Stomach (tissue), 9 donors: ENCODE results near the gene KSR2. TPM values are rescaled to one million over a fixed set of nuclear protein-coding genes. Genes with fewer than 3 reads are reported as not detected.

Source experiments
- DNase-seq, 2 donors: peaks; one replicate each; pipeline versions ENCODE4 v3.0.0 to v3.0.0-alpha.2; 2013 to 2019
- H3K27ac ChIP-seq, 5 donors: fragments of 200-600 bp in 4 of 5; sonication (generic) in 4 of 5; one replicate each; pipeline ENCODE4 v1.5.1; 2013 to 2019; ENCODE audit warnings: mild to moderate bottlenecking in 1 of 5, moderate library complexity in 1 of 5
- H3K27me3 ChIP-seq, 3 donors: fragments of 200-600 bp; sonication (generic); one replicate each; pipeline ENCODE4 v1.5.1; 2017 to 2019; ENCODE audit warnings: mixed run types in 1 of 3
- H3K36me3 ChIP-seq, 4 donors: fragments of 200-600 bp; sonication (generic); 1 replicate in 3 of 4; 2 replicates in 1 of 4; pipeline ENCODE4 v1.5.1; 2016 to 2019
- H3K4me1 ChIP-seq, 4 donors: fragments of 200-600 bp; sonication (generic); one replicate each; pipeline ENCODE4 v1.5.1; 2016 to 2019
- H3K4me3 ChIP-seq, 4 donors: fragments of 200-600 bp; sonication (generic) in 3 of 4; one replicate each; pipeline ENCODE4 v1.5.1; 2016 to 2019; ENCODE audit warnings: mild to moderate bottlenecking in 1 of 4
- H3K9me3 ChIP-seq, 4 donors: fragments of 200-600 bp; sonication (generic); one replicate each; pipeline ENCODE4 v1.5.1; 2016 to 2019
- CTCF ChIP-seq, 7 experiments: fragments of 450-650 bp in 4 of 7; fragments of 200-600 bp in 3 of 7; sonication (generic) in 3 of 7; IDR thresholded peaks; one replicate each; pipeline ENCODE4 v1.5.1; 2016 to 2019; ENCODE audit warnings: antibody characterized with exemption in 7 of 7, control low read depth in 2 of 7, mild to moderate bottlenecking in 1 of 7
- EP300 ChIP-seq: sonication (generic); formaldehyde crosslinking; IDR thresholded peaks from one replicate; pipeline ENCODE4 v1.6.1; 2017; ENCODE audit warnings: antibody characterized with exemption
- POLR2A ChIP-seq, 4 donors: fragments of 450-650 bp; IDR thresholded peaks; one replicate each; pipeline ENCODE4 v1.6.1; 2016; ENCODE audit warnings: antibody characterized with exemption in 4 of 4, control low read depth in 2 of 4, mild to moderate bottlenecking in 1 of 4, moderate library complexity in 1 of 4
- POLR2AphosphoS5 ChIP-seq, 3 donors: sonication (generic); formaldehyde crosslinking; IDR thresholded peaks; one replicate each; pipeline ENCODE4 v1.6.1; 2016; ENCODE audit warnings: antibody characterized with exemption in 3 of 3
- WGBS, 5 donors: extraction: QIAGEN DNeasy Blood & Tissue Kit in 3 of 5; methylation state at CpG; one replicate each; pipeline versions ENCODE4 v1.1.5 to v1.1.7; 2013 to 2018; 5-methylcytosine and 5-hydroxymethylcytosine counted together
- intact Hi-C: fragments of 100-400 bp; cut with DNase I; formaldehyde crosslinking; loops from one replicate; pipeline ENCODE4 v1.15.1; 2023; ENCODE audit warnings: low total_unique reads
- polyA plus RNA-seq, 3 donors: library from polyadenylated mRNA; stranded (reverse); fragments of 200-250 nt; gene quantifications; one replicate each; pipeline ENCODE4 v1.2.3, GENCODE V29; 2013
- total RNA-seq, 5 donors: library from RNA; depleted of rRNA; stranded (reverse); fragments of >200 nt; gene quantifications; one replicate each; pipeline versions ENCODE4 v1.1.0 to v1.2.3, GENCODE V29; 2014 to 2016
- donor health status: healthy with polysubstance abuse.
- donor health status: Bipolar disorder and iron deficiency.
- donor health status: healthy.

The KSR2 gene
- total and polyA plus RNA-seq, 8 donors: 0.03 to 1.4 (median 0.26) TPM; not detected in 2

DNA sequence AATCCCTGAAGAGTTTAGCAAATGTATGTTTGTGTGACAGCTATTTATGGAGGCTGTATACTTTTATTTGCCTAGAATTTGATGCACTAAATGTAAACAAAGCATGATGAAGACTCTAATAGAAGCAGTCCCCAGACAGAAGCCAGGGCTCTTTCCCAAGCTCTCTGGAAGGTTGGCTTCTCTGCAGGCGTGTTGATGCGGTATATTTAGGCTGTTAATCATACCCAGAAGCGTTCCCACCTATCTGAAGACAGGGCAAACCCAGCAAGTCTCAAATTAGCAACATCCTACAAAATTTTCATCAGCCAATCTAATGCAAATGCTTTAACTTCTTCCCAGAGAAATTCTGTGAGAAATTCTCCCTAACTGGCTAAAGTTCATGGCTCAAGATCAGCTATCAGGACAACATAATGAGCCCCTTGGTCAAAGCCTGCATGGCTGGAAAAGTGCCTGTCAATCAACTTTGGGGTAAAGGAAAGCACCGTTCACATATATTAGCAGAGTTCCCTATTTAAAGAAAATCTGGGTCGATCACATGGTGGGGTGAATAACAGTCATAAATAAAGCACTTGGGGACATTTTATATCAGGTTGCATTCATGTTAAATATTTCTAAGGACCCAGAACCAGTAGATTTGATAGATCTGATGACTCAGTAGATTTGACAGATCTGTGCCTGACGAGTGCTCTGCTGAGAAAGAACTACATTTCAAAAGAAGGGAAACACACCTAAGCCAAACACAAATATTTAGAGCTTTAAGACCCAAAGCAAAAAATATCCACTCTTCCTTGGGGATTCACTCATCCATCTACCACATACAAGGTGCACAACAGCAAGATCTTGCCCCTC is 46.6 kb downstream of the KSR2 start:
- DNase-seq: no peak
- intact Hi-C loops: no loop called here
- H3K9me3 ChIP-seq: no peaks in the 10 kb centered on the region
- H3K36me3 ChIP-seq: no peaks in the 10 kb centered on the region
- no peak overlapping the region for H3K4me3 ChIP-seq
- no peak for TF ChIP-seq POLR2AphosphoS5 (IDR thresholded peaks at IDR 0.05)
- TF ChIP-seq POLR2A (IDR thresholded peaks at IDR 0.05): no peak
- TF ChIP-seq CTCF (IDR thresholded peaks at IDR 0.05): no peak
- no peak for TF ChIP-seq EP300
- H3K27ac ChIP-seq: no peak overlapping the region
- 55 to 65% (median 62%) methylated on average over 6 of the region's 6 CpGs for WGBS, 5 donors
- H3K27me3 ChIP-seq: no peaks in the 10 kb centered on the region
- H3K4me1 ChIP-seq: no peaks in the 10 kb centered on the region

GRCh38 chr12:117919479-117919878 is 49.3 kb downstream of the KSR2 start:
- Histone ChIP-seq H3K4me3 (no peak overlapping the region), H3K27ac (no peak overlapping the region), H3K4me1 (no peaks in the 10 kb centered on the region), H3K36me3 (no peaks in the 10 kb centered on the region), H3K9me3 (no peaks in the 10 kb centered on the region), H3K27me3 (no peaks in the 10 kb centered on the region)
- DNase-seq: no peak
- 60 to 74% (median 68%) methylated on average over 2 of the region's 2 CpGs for WGBS, 5 donors
- intact Hi-C loops: no loop called here
- TF ChIP-seq POLR2A (IDR thresholded peaks at IDR 0.05): no peak
- no peak for TF ChIP-seq POLR2AphosphoS5 (IDR thresholded peaks at IDR 0.05)
- TF ChIP-seq CTCF (IDR thresholded peaks at IDR 0.05): no peak
- TF ChIP-seq EP300: no peak

GRCh38 chr12:117914686-117915085 is 54.1 kb downstream of the KSR2 start:
- Histone ChIP-seq H3K4me3 (no peak overlapping the region), H3K27me3 (no peaks in the 10 kb centered on the region), H3K36me3 (no peaks in the 10 kb centered on the region), H3K4me1 (no peaks in the 10 kb centered on the region), H3K27ac (no peak overlapping the region), H3K9me3 (peaks cover 0 to 10% (median 6%) of the 10 kb centered on the region in 4 donors)
- DNase-seq: no peak
- WGBS, 5 donors: 79 to 91% (median 88%) methylated on average over 4 of the region's 4 CpGs
- intact Hi-C loops: no loop called here
- TF ChIP-seq CTCF (IDR thresholded peaks at IDR 0.05) (no peak), EP300 (no peak), POLR2A (IDR thresholded peaks at IDR 0.05) (no peak), POLR2AphosphoS5 (IDR thresholded peaks at IDR 0.05) (no peak)

DNA sequence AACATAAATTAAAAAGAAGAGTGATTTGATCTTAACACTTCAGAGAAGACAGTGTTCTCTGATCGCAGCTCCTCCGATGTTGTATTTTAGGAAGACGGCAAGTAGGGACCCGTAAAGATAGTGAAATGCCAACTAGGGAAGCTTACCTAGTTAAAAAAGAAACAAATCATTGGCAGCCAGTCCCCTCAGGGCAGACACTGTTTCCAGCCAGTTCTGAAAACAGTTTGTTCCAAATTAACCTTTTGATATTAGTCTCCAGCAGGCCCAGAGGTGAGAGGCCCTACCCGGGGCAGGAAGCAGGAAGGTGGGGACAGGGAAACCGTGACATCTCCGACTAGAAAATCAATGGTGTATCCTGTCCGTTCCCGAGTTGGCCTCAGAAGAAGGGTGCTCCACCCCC is 56.0 kb downstream of the KSR2 start:
- Histone ChIP-seq H3K9me3 (peaks cover 0 to 10% (median 6%) of the 10 kb centered on the region in 4 donors), H3K4me3 (no peak overlapping the region), H3K36me3 (no peaks in the 10 kb centered on the region), H3K27ac (no peak overlapping the region), H3K27me3 (no peaks in the 10 kb centered on the region), H3K4me1 (no peaks in the 10 kb centered on the region)
- WGBS, 5 donors: 67 to 77% (median 72%) methylated on average over 9 of the region's 9 CpGs
- intact Hi-C loops: no loop called here
- DNase-seq: no peak
- TF ChIP-seq POLR2A (IDR thresholded peaks at IDR 0.05) (no peak), POLR2AphosphoS5 (IDR thresholded peaks at IDR 0.05) (no peak), EP300 (no peak), CTCF (IDR thresholded peaks at IDR 0.05) (no peak)
